Right lobe of liver (tissue), 6 donors: ENCODE measurements around the gene C19orf44. TPM values are rescaled to one million over a fixed set of nuclear protein-coding genes. Genes with fewer than 3 reads are reported as not detected.

Source experiments
- ATAC-seq, 4 donors: fragments of 200-7000 bp; cut with Tn5 transposase; one replicate each; pipeline ENCODE4 v1.9.1; 2020; ENCODE audit warnings: mild to moderate bottlenecking in 4 of 4, moderate library complexity in 4 of 4
- DNase-seq, 3 donors: peaks; one replicate each; pipeline ENCODE4 v3.0.0-alpha.2; 2020
- H3K27ac ChIP-seq, 3 donors: fragments of 200-600 bp; one replicate each; pipeline ENCODE4 v1.8.0; 2022
- H3K27me3 ChIP-seq, 2 donors: fragments of 200-600 bp; one replicate each; pipeline ENCODE4 v1.8.0; 2022
- H3K36me3 ChIP-seq, 4 donors: fragments of 200-600 bp; sonication (generic) in 1 of 4; one replicate each; pipeline versions ENCODE4 v1.5.1 to v1.8.0; 2017 to 2022; ENCODE audit warnings: control low read depth in 1 of 4
- H3K4me1 ChIP-seq, 4 donors: fragments of 200-600 bp; sonication (generic) in 1 of 4; one replicate each; pipeline versions ENCODE4 v1.5.1 to v1.8.0; 2017 to 2022; ENCODE audit warnings: control low read depth in 1 of 4
- H3K4me3 ChIP-seq, 3 donors: fragments of 200-600 bp; one replicate each; pipeline ENCODE4 v1.8.0; 2022
- H3K9me3 ChIP-seq, 4 donors: fragments of 200-600 bp; sonication (generic) in 1 of 4; one replicate each; pipeline versions ENCODE4 v1.5.1 to v1.8.0; 2017 to 2022; ENCODE audit warnings: control low read depth in 1 of 4
- CTCF ChIP-seq, 4 donors: fragments of 200-600 bp in 3 of 4; fragments of 450-650 bp in 1 of 4; IDR thresholded peaks; one replicate each; pipeline versions ENCODE4 v1.5.1 to v1.8.0; 2016 to 2022; ENCODE audit warnings: antibody characterized with exemption in 4 of 4, mild to moderate bottlenecking in 2 of 4
- POLR2A ChIP-seq: fragments of 450-650 bp; IDR thresholded peaks from one replicate; pipeline ENCODE4 v1.6.1; 2017; ENCODE audit warnings: antibody characterized with exemption, mild to moderate bottlenecking
- WGBS: methylation state at CpG from one replicate; pipeline ENCODE4 v1.1.6; 2018; ENCODE audit warnings: low coverage, low lambda C conversion rate; ENCODE audit not compliant: insufficient coverage; ENCODE audit errors: missing lambda C conversion rate; 5-methylcytosine and 5-hydroxymethylcytosine counted together
- intact Hi-C, 2 donors: fragments of 100-400 bp; cut with DNase I; formaldehyde crosslinking; loops; one replicate each; pipeline versions ENCODE4 v1.11.2 to v1.14.1; 2022
- total RNA-seq, 6 experiments: library from RNA; depleted of rRNA in 2 of 6; stranded (reverse); fragments of >200 nt in 2 of 6; fragmentation: NEBNext Ultra II Directional in 3 of 6; extraction: Animal tissue kit (Norgen Biotek cat#: 25700) in 3 of 6; gene quantifications; one replicate each; pipeline versions ENCODE4 v1.1.0 to v1.2.4, GENCODE V29; 2016 to 2023
- donor health status: DM: no; HTN: yes; CAD: no.
- donor health status: DM: no; HTN: no; CAD: no.
- donor health status: DM: no; HTN: no; CAD: no.
- donor health status: DM: no; HTN: yes; CAD: no.
- donor health status: DM: no; HTN: yes; CAD: no.

Gene C19orf44
- total RNA-seq, 6 experiments from 2014 or later = 1.8 to 4.3 (median 2.5) TPM

GRCh38 chr19:16531380-16531669, 35.1 kb downstream of the C19orf44 start:
- intact Hi-C loops = no loop called here
- Histone ChIP-seq H3K36me3 (peaks cover 0 to 92% (median 56%) of the 10 kb centered on the region in 4 donors), H3K4me1 (peaks cover 0 to 15% (median 5%) of the 10 kb centered on the region in 4 donors), H3K9me3 (no peaks in the 10 kb centered on the region), H3K27me3 (no peaks in the 10 kb centered on the region), H3K4me3 (no peak overlapping the region), H3K27ac (no peak overlapping the region)
- WGBS = 97% methylated on average over 6 of the region's 12 CpGs
- ATAC-seq = no peak
- no peak for TF ChIP-seq CTCF (IDR thresholded peaks at IDR 0.05)
- no peak for TF ChIP-seq POLR2A
- no peak for DNase-seq

- WGBS = 96% methylated on average over 11 of the region's 47 CpGs
- intact Hi-C loops = no loop called here
- H3K36me3 ChIP-seq = peaks cover 0 to 82% (median 50%) of the 10 kb centered on the region in 4 donors
- H3K27ac ChIP-seq = no peak overlapping the region
- DNase-seq (no peak), ATAC-seq (no peak)
- no peak for TF ChIP-seq POLR2A
- no peak for TF ChIP-seq CTCF (IDR thresholded peaks at IDR 0.05)
- H3K9me3 ChIP-seq = no peaks in the 10 kb centered on the region
- no peaks in the 10 kb centered on the region for H3K27me3 ChIP-seq
- H3K4me3 ChIP-seq = no peak overlapping the region
- peaks cover 0 to 2% (median 0%) of the 10 kb centered on the region in 4 donors for H3K4me1 ChIP-seq
Observed at GRCh38 chr19:16532440-16533234, 36.4 kb downstream of the C19orf44 start.

- 80% methylated on average over 1 of the region's 18 CpGs for WGBS
- ATAC-seq (no peak), DNase-seq (no peak)
- Histone ChIP-seq H3K4me3 (no peak overlapping the region), H3K27me3 (no peaks in the 10 kb centered on the region), H3K9me3 (no peaks in the 10 kb centered on the region), H3K27ac (no peak overlapping the region), H3K4me1 (peaks cover 0 to 8% (median 2%) of the 10 kb centered on the region in 4 donors), H3K36me3 (peaks cover 0 to 63% (median 33%) of the 10 kb centered on the region in 4 donors)
- intact Hi-C loops = no loop called here
- TF ChIP-seq POLR2A (no peak), CTCF (IDR thresholded peaks at IDR 0.05) (no peak)
Observed at GRCh38 chr19:16535381-16535780, 39.2 kb downstream of the C19orf44 start.

- Histone ChIP-seq H3K27me3 (no peaks in the 10 kb centered on the region), H3K27ac (no peak overlapping the region), H3K4me1 (peaks cover 0 to 16% (median 4%) of the 10 kb centered on the region in 4 donors), H3K9me3 (no peaks in the 10 kb centered on the region), H3K36me3 (peaks cover 0 to 56% (median 27%) of the 10 kb centered on the region in 4 donors), H3K4me3 (no peak overlapping the region)
- DNase-seq = no peak
- TF ChIP-seq CTCF (IDR thresholded peaks at IDR 0.05) = no peak
- TF ChIP-seq POLR2A = no peak
- intact Hi-C loops = no loop called here
- no peak for ATAC-seq
- WGBS = 89% methylated on average over 3 of the region's 9 CpGs
Observed at GRCh38 chr19:16536130-16536529, 39.9 kb downstream of the C19orf44 start.
